OCI-LY7 (cell line): ENCODE data around the gene DDX54. TPM values are rescaled to one million over a fixed set of nuclear protein-coding genes. Genes with fewer than 3 reads are reported as not detected.

Experiments
- BruUV-seq: library from RNA; stranded (reverse); fragments of 400-500 nt; replicated peaks from 2 replicates; lab custom pipeline; 2021; lab: Mats Ljungman, UMichigan
- CTCF ChIA-PET: fragments of 300-600 bp; sonication (Branson Sonifier 250); formaldehyde crosslinking; loops from one replicate; lab custom pipeline; 2022; ENCODE audit warnings: antibody characterized with exemption; ENCODE audit not compliant: unreplicated experiment; lab: Charles Lee
- POLR2A ChIA-PET: fragments of 300-600 bp; sonication (Branson Sonifier 250); formaldehyde crosslinking; loops from one replicate; lab custom pipeline; 2022; ENCODE audit warnings: antibody characterized with exemption; lab: Charles Lee
- DNase-seq: peaks from one replicate; pipeline ENCODE4 v3.0.0-alpha.2; 2015; ENCODE audit warnings: low spot score
- H2AFZ ChIP-seq: fragments of 200-600 bp; sonication (generic), shearing (Covaris generic); 2 replicates; pipeline ENCODE4 v1.6.1; 2014; ENCODE audit warnings: mild to moderate bottlenecking, antibody characterized with exemption, low read length, moderate library complexity
- H3K27ac ChIP-seq: fragments of 200-600 bp; sonication (generic); 2 replicates; pipeline ENCODE4 v1.5.1; 2014; ENCODE audit warnings: mixed run types, low read depth, mild to moderate bottlenecking, moderate library complexity, low read length, inconsistent platforms; ENCODE audit not compliant: poor library complexity, severe bottlenecking
- H3K36me3 ChIP-seq: fragments of 200-600 bp; sonication (generic); 2 replicates; pipeline ENCODE4 v1.6.1; 2014; ENCODE audit warnings: mild to moderate bottlenecking, antibody characterized with exemption, low read length, moderate library complexity, mixed read lengths; ENCODE audit not compliant: insufficient read depth
- H3K4me1 ChIP-seq: fragments of 200-600 bp; sonication (generic); 2 replicates; pipeline ENCODE4 v1.5.1; 2014; ENCODE audit warnings: mild to moderate bottlenecking, low read length; ENCODE audit not compliant: insufficient read depth, poor library complexity, severe bottlenecking
- H3K4me2 ChIP-seq: fragments of 200-600 bp; sonication (generic); 2 replicates; pipeline ENCODE4 v1.6.1; 2014; ENCODE audit warnings: mild to moderate bottlenecking, low read length
- H3K4me3 ChIP-seq: fragments of 200-600 bp; sonication (generic); 2 replicates; pipeline ENCODE4 v1.5.1; 2014; ENCODE audit warnings: mild to moderate bottlenecking, low read depth, low read length; ENCODE audit not compliant: poor library complexity, severe bottlenecking
- H3K79me2 ChIP-seq: fragments of 200-600 bp; sonication (generic); 2 replicates; pipeline ENCODE4 v1.6.1; 2016; ENCODE audit warnings: low read depth, mild to moderate bottlenecking, low read length, moderate library complexity, mixed read lengths; ENCODE audit not compliant: insufficient read depth
- H3K9me2 ChIP-seq: fragments of 200-600 bp; sonication (generic); 2 replicates; pipeline ENCODE4 v1.6.1; 2016; ENCODE audit warnings: mild to moderate bottlenecking, low read length, mixed read lengths; ENCODE audit not compliant: insufficient read depth
- H3K9me3 ChIP-seq: fragments of 200-600 bp; sonication (generic); 2 replicates; pipeline ENCODE4 v1.6.1; 2014; ENCODE audit warnings: mild to moderate bottlenecking, mixed run types, low read length, mixed read lengths
- H4K20me1 ChIP-seq: fragments of 200-600 bp; sonication (generic); 2 replicates; pipeline ENCODE4 v1.6.1; 2014; ENCODE audit warnings: mild to moderate bottlenecking, antibody characterized with exemption, low read length, moderate library complexity, mixed read lengths; ENCODE audit not compliant: insufficient read depth
- EZH2phosphoT487 ChIP-seq: fragments of 200-600 bp; sonication (generic); IDR thresholded peaks from 2 replicates; pipeline ENCODE4 v1.6.1; 2018; ENCODE audit warnings: low read depth, borderline replicate concordance, mild to moderate bottlenecking, mixed run types, antibody characterized with exemption, low read length, moderate library complexity, mixed read lengths
- intact Hi-C: fragments of 100-400 bp; cut with micrococcal nuclease; formaldehyde crosslinking; loops from one replicate; pipeline ENCODE4 v1.10.0; 2022; ENCODE audit not compliant: unreplicated experiment
- total RNA-seq, 2 experiments: library from RNA; depleted of rRNA in 1 of 2; stranded (reverse); fragments of >200 nt in 1 of 2; shearing (Covaris generic) in 1 of 2; gene quantifications; 2 replicates each; pipeline ENCODE4 v1.2.3, GENCODE V29; 2014 to 2022
- TF ChIP-seq, protein P1 (sequence below): fragments of 200-600 bp; sonication (generic); conservative IDR thresholded peaks from 2 replicates; pipeline ENCODE4 v1.5.1; 2014; ENCODE audit warnings: mild to moderate bottlenecking, antibody characterized with exemption, low read length, moderate library complexity, mixed read lengths

The DDX54 gene
- total RNA-seq, 2 experiments from 2014 or later = 87.2 to 145 TPM

DNA sequence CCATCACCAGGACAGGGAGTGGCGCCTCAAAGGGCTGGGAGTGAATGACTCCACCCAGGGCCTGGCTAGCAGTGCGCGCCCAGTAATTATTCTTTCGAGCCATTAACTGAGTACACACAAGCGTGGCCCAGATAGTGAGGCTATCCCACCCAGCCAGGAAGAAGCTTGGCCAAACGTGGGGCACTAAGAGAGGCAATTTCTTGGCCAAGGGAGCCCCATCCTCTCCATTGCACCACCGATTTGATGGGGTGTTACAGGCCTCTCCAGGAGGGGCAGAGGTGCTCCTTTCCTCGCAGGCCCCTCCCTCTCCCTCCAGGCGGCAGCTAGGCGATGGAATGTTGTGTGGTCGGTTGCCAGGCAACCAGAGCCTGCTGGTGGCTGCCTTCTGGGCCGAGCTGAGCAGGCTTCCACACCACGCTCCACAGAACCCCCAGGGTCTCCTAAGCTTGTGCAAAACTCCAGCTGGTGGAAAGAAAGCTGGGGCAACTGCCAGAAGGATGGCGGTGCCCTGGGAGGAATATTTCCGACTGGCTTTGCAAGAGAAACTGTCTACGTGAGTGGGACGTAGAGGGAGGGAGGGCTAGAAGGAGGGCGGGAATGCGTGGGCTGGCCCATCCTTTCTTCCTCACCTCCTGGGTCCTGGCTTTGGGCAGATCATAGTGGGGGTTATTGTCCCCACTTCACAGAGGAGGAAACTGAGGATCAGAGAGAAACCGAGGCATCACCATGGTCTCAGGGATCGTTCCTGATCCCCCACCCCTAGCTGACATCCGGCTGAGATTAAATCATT, 35.7 kb downstream of the DDX54 start, which contains the start of gene CFAP73:
Gene CFAP73, plus strand, starts transcription at position 364 of the 790 bp plus-strand sequence. Its CDS starts 134 bp downstream, at position 498.
- intact Hi-C loops = loop anchor here (5.0 kb wide), 1 partner anchor 247 kb away; no protein-coding TSS in a partner anchor
- CTCF ChIA-PET = no interaction called here
- peaks cover 39% of the 10 kb centered on the region for H3K4me1 ChIP-seq
- no peak for DNase-seq
- H3K9me3 ChIP-seq = no peaks in the 10 kb centered on the region
- no peaks in the 10 kb centered on the region for H4K20me1 ChIP-seq
- H3K4me2 ChIP-seq = 0 out of 2 replicates have a peak within 1 kb of the TSS, but pooled peaks have one; percentile 3
- peaks cover 11% of the 10 kb centered on the region; the same call in 1 of the 2 replicates for H3K79me2 ChIP-seq
- H2AFZ ChIP-seq = no peak within 1 kb of the TSS
- no peaks in the 10 kb centered on the region for H3K9me2 ChIP-seq
- no peak within 1 kb of the TSS for H3K4me3 ChIP-seq
- H3K27ac ChIP-seq = no peak within 1 kb of the TSS
- POLR2A ChIA-PET = interaction anchor here (0.6 to 0.8 kb wide), 3 partner anchors 12 to 54 kb away, joined by 3 to 4 read pairs (median 4); no protein-coding TSS in a partner anchor
- 0 out of 2 replicates have a peak, but pooled peaks cover 2% of the 10 kb centered on the region for H3K36me3 ChIP-seq
- no TSS peak for BruUV-seq
- TF ChIP-seq, protein P1, sequence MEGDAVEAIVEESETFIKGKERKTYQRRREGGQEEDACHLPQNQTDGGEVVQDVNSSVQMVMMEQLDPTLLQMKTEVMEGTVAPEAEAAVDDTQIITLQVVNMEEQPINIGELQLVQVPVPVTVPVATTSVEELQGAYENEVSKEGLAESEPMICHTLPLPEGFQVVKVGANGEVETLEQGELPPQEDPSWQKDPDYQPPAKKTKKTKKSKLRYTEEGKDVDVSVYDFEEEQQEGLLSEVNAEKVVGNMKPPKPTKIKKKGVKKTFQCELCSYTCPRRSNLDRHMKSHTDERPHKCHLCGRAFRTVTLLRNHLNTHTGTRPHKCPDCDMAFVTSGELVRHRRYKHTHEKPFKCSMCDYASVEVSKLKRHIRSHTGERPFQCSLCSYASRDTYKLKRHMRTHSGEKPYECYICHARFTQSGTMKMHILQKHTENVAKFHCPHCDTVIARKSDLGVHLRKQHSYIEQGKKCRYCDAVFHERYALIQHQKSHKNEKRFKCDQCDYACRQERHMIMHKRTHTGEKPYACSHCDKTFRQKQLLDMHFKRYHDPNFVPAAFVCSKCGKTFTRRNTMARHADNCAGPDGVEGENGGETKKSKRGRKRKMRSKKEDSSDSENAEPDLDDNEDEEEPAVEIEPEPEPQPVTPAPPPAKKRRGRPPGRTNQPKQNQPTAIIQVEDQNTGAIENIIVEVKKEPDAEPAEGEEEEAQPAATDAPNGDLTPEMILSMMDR = no peak
- no peak for TF ChIP-seq EZH2phosphoT487

DNA sequence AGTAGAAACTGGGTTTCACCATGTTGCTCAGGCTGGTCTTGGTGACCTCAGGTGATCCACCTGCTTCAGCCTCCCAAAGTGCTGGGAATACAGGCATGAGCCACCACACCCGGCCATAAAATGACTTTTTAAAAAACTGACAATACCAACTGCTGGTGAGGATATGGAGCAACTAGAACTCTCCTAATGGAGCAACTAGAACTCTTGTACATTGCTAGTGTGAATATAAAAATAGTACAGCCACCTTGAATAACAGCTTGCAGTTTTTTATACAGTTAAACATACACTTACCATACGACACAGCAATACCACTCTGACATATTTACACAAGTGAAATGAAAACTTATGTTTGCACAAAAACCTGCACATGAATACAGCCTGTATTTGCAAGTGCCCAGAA, 38.3 kb downstream of the DDX54 start:
- H2AFZ ChIP-seq = no peak overlapping the region
- H3K4me3 ChIP-seq = no peak overlapping the region
- no peak overlapping the region for H3K4me2 ChIP-seq
- CTCF ChIA-PET = interaction anchor here (0.8 kb wide), 1 partner anchor 15 kb away, joined by 3 read pairs; no protein-coding TSS in a partner anchor
- no peaks in the 10 kb centered on the region for H4K20me1 ChIP-seq
- BruUV-seq = no TSS peak
- no peak for TF ChIP-seq EZH2phosphoT487
- TF ChIP-seq, protein P1 = no peak
- intact Hi-C loops = no loop called here
- no peaks in the 10 kb centered on the region for H3K79me2 ChIP-seq
- H3K27ac ChIP-seq = no peak overlapping the region
- peaks cover 34% of the 10 kb centered on the region for H3K4me1 ChIP-seq
- no peaks in the 10 kb centered on the region for H3K9me3 ChIP-seq
- POLR2A ChIA-PET = interaction anchor here (0.8 to 1.3 kb wide), 2 partner anchors 13 to 36 kb away, joined by 4 to 5 read pairs; no protein-coding TSS in a partner anchor
- H3K36me3 ChIP-seq = no peaks in the 10 kb centered on the region
- H3K9me2 ChIP-seq = no peaks in the 10 kb centered on the region
- no peak for DNase-seq
